ENCODE results near the gene TICAM1.

GRCh38 chr19:4802711-4803110 lies 28.8 kb downstream of the TICAM1 start:
- TF ChIP-seq CTCF (IDR thresholded peaks at IDR 0.05 in 8 of 11, conservative IDR thresholded peaks at IDR 0.05 in 3 of 11) (no peak), POLR2A (IDR thresholded peaks at IDR 0.05) (no peak), POLR2AphosphoS5 (IDR thresholded peaks at IDR 0.05) (no peak)
